ENCODE results near the gene MLPH.

- no peak for TF ChIP-seq CTCF (IDR thresholded peaks at IDR 0.05; ENCODE audit: low read depth, low read length, poor library complexity, severe bottlenecking)
- TF ChIP-seq EZH2phosphoT487 (IDR thresholded peaks at IDR 0.05; ENCODE audit: borderline replicate concordance, low read length): no peak
Observed at GRCh38 chr2:237553948-237554347, 66.9 kb downstream of the MLPH start.
